VCaP (cell line): ENCODE measurements around the gene ELN.

Experiments used
- H3K27ac ChIP-seq: fragments of 450-650 bp; 2 replicates; pipeline ENCODE4 v1.5.1; 2017
- TF ChIP-seq, protein P1 (sequence below): fragments of 450-650 bp; conservative IDR thresholded peaks from 2 replicates; pipeline ENCODE4 v1.5.1; 2017; ENCODE audit warnings: mild to moderate bottlenecking, moderate library complexity

ELN gene

GRCh38 chr7:74025730-74026129 is 2.2 kb upstream of the ELN start:
- TF ChIP-seq, protein P1, sequence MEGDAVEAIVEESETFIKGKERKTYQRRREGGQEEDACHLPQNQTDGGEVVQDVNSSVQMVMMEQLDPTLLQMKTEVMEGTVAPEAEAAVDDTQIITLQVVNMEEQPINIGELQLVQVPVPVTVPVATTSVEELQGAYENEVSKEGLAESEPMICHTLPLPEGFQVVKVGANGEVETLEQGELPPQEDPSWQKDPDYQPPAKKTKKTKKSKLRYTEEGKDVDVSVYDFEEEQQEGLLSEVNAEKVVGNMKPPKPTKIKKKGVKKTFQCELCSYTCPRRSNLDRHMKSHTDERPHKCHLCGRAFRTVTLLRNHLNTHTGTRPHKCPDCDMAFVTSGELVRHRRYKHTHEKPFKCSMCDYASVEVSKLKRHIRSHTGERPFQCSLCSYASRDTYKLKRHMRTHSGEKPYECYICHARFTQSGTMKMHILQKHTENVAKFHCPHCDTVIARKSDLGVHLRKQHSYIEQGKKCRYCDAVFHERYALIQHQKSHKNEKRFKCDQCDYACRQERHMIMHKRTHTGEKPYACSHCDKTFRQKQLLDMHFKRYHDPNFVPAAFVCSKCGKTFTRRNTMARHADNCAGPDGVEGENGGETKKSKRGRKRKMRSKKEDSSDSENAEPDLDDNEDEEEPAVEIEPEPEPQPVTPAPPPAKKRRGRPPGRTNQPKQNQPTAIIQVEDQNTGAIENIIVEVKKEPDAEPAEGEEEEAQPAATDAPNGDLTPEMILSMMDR = no peak
- H3K27ac ChIP-seq = no peak overlapping the region

DNA sequence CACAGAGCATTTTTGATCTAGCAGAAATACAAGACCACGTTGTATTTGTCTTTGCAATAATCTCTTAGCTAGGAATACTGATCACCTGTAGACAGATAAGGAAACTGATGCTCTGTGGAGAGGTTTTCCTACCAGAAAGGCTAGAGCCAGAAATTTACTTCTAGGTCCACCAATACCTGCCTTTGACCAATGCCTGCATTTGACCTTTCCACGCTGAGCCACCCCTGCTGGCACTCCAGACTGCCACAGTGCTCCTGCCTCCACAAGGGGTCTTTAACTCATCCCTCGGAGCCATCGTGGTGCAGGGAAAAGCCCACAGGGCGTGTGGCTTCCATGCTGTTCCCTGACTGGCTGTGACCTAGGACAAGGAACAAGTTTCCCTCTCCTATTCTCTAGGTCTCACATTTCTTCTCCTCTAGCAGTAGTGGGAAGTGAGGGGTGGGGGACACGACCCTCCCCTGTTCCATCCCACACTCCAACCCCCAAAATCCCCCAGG is 1.5 kb upstream of the ELN start:
- H3K27ac ChIP-seq = no peak overlapping the region
- TF ChIP-seq, protein P1 = no peak

GRCh38 chr7:74026903-74027682 is 880 bp upstream of the ELN start:
- peak overlapping the region; percentile 60; the same call in 1 of the 2 replicates for H3K27ac ChIP-seq
- TF ChIP-seq, protein P1 = peak; percentile 96

DNA sequence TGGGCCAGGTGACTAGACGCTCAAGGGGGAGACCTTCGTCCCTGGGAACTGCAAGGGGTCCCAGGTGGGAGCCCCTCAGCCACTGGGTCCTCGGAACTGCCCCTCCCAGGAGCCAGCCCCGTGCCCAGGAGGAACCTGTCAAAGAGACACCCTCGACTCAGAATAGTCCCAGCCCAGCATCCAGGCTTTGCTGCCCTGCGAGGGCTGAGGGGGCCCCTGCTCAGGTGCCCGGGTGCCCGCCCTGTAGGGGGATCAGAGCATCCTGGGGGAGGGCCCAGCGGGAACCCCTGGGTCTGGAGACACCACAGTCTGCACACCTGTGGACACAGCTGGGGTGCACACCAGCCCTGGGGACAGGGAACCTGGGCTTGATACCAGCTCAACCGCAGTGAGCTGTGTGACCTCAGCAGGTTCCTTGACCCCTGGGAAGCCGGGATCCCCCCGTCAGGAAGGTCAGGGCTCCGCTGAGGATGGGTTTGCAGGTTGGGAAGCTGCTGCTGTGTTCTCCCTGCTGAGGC is 407 bp downstream of the ELN start:
- TF ChIP-seq, protein P1 = no peak
- H3K27ac ChIP-seq = peak overlapping the region; percentile 60; the same call in 1 of the 2 replicates

- TF ChIP-seq, protein P1 = no peak
These were observed 1.3 kb downstream of the ELN start for GRCh38 chr7:74029089-74029785.

GRCh38 chr7:74029991-74030415 is 2.0 kb downstream of the ELN start:
- TF ChIP-seq, protein P1 = no peak
- no peak overlapping the region for H3K27ac ChIP-seq

More at GRCh38 chr7:74029089-74029785, 1.3 kb downstream of the ELN start:
- no peak overlapping the region for H3K27ac ChIP-seq

GRCh38 chr7:74030861-74031260 is 2.9 kb downstream of the ELN start:
- H3K27ac ChIP-seq = no peak overlapping the region
- TF ChIP-seq, protein P1 = no peak
